Measurements from ENCODE around the gene HS6ST3. TPM values are rescaled to one million over a fixed set of nuclear protein-coding genes. Genes with fewer than 3 reads are reported as not detected.

The HS6ST3 gene
- total and polyA plus RNA-seq, 2 donors (not counting 1 experiment from before 2014, with no cell fraction given): not detected

- Histone ChIP-seq H3K27me3 (ENCODE audit: control insufficient read depth, insufficient read depth, low read length) (no peaks in the 10 kb centered on the region), H3K4me2 (ENCODE audit: extremely low read depth, insufficient read depth, low read length) (no peak overlapping the region), H3K4me3 (replicated peaks in 1 of 4; ENCODE audit: control extremely low read depth in 1 of 4, insufficient read depth in 1 of 4, low read depth in 3 of 4, low read length in 4 of 4) (no peak overlapping the region), H4K20me1 (ENCODE audit: control insufficient read depth, extremely low read depth, insufficient read depth, low read length) (no peaks in the 10 kb centered on the region), H3K36me3 (ENCODE audit: control insufficient read depth, insufficient read depth, low read length) (no peaks in the 10 kb centered on the region), H2AFZ (ENCODE audit: low read length) (no peak overlapping the region), H3K9ac (ENCODE audit: insufficient read depth, low read length) (no peak overlapping the region), H3K9me3 (ENCODE audit: control insufficient read depth, insufficient read depth, low read depth, low read length) (no peaks in the 10 kb centered on the region), H3K79me2 (ENCODE audit: control insufficient read depth, insufficient read depth, low read length) (no peaks in the 10 kb centered on the region), H3K4me1 (ENCODE audit: control insufficient read depth, extremely low read depth, insufficient read depth, low read length) (no peaks in the 10 kb centered on the region), H3K27ac (ENCODE audit: insufficient read depth, low read length) (no peak overlapping the region)
- DNase-seq (ENCODE audit: low read depth in 2 of 2): no peak
- TF ChIP-seq EZH2 (IDR thresholded peaks at IDR 0.05; ENCODE audit: low read length, missing control alignments) (no peak), CTCF (conservative IDR thresholded peaks at IDR 0.05 in 1 of 2, IDR thresholded peaks at IDR 0.05 in 1 of 2; ENCODE audit: low read depth in 1 of 2, low read length in 2 of 2) (no peak)
Observed at GRCh38 chr13:96804174-96804573, 714.3 kb downstream of the HS6ST3 start.

GRCh38 chr13:96806746-96807145 is 716.8 kb downstream of the HS6ST3 start:
- no peak for DNase-seq (ENCODE audit: low read depth in 2 of 2)
- no peak overlapping the region for H3K27ac ChIP-seq (ENCODE audit: insufficient read depth, low read length)
- TF ChIP-seq EZH2 (IDR thresholded peaks at IDR 0.05; ENCODE audit: low read length, missing control alignments) (no peak), CTCF (conservative IDR thresholded peaks at IDR 0.05 in 1 of 2, IDR thresholded peaks at IDR 0.05 in 1 of 2; ENCODE audit: low read depth in 1 of 2, low read length in 2 of 2) (no peak)
- no peak overlapping the region for H2AFZ ChIP-seq (ENCODE audit: low read length)
- no peaks in the 10 kb centered on the region for H4K20me1 ChIP-seq (ENCODE audit: control insufficient read depth, extremely low read depth, insufficient read depth, low read length)
- no peak overlapping the region for H3K4me3 ChIP-seq (replicated peaks in 1 of 4; ENCODE audit: control extremely low read depth in 1 of 4, insufficient read depth in 1 of 4, low read depth in 3 of 4, low read length in 4 of 4)
- no peaks in the 10 kb centered on the region for H3K9me3 ChIP-seq (ENCODE audit: control insufficient read depth, insufficient read depth, low read depth, low read length)
- H3K36me3 ChIP-seq (ENCODE audit: control insufficient read depth, insufficient read depth, low read length): no peaks in the 10 kb centered on the region
- no peaks in the 10 kb centered on the region for H3K79me2 ChIP-seq (ENCODE audit: control insufficient read depth, insufficient read depth, low read length)
- H3K4me1 ChIP-seq (ENCODE audit: control insufficient read depth, extremely low read depth, insufficient read depth, low read length): no peaks in the 10 kb centered on the region
- no peak overlapping the region for H3K9ac ChIP-seq (ENCODE audit: insufficient read depth, low read length)
- no peak overlapping the region for H3K4me2 ChIP-seq (ENCODE audit: extremely low read depth, insufficient read depth, low read length)
- H3K27me3 ChIP-seq (ENCODE audit: control insufficient read depth, insufficient read depth, low read length): no peaks in the 10 kb centered on the region

- H3K4me3 ChIP-seq (replicated peaks in 1 of 4; ENCODE audit: control extremely low read depth in 1 of 4, insufficient read depth in 1 of 4, low read depth in 3 of 4, low read length in 4 of 4): no peak overlapping the region
- no peaks in the 10 kb centered on the region for H3K9me3 ChIP-seq (ENCODE audit: control insufficient read depth, insufficient read depth, low read depth, low read length)
- no peak overlapping the region for H3K9ac ChIP-seq (ENCODE audit: insufficient read depth, low read length)
- TF ChIP-seq CTCF (conservative IDR thresholded peaks at IDR 0.05 in 1 of 2, IDR thresholded peaks at IDR 0.05 in 1 of 2; ENCODE audit: low read depth in 1 of 2, low read length in 2 of 2) (no peak), EZH2 (IDR thresholded peaks at IDR 0.05; ENCODE audit: low read length, missing control alignments) (no peak)
- H3K4me2 ChIP-seq (ENCODE audit: extremely low read depth, insufficient read depth, low read length): no peak overlapping the region
- no peak for DNase-seq (ENCODE audit: low read depth in 2 of 2)
- no peak overlapping the region for H2AFZ ChIP-seq (ENCODE audit: low read length)
- no peaks in the 10 kb centered on the region for H3K36me3 ChIP-seq (ENCODE audit: control insufficient read depth, insufficient read depth, low read length)
- no peak overlapping the region for H3K27ac ChIP-seq (ENCODE audit: insufficient read depth, low read length)
- H3K4me1 ChIP-seq (ENCODE audit: control insufficient read depth, extremely low read depth, insufficient read depth, low read length): no peaks in the 10 kb centered on the region
- H3K79me2 ChIP-seq (ENCODE audit: control insufficient read depth, insufficient read depth, low read length): no peaks in the 10 kb centered on the region
- H3K27me3 ChIP-seq (ENCODE audit: control insufficient read depth, insufficient read depth, low read length): no peaks in the 10 kb centered on the region
- no peaks in the 10 kb centered on the region for H4K20me1 ChIP-seq (ENCODE audit: control insufficient read depth, extremely low read depth, insufficient read depth, low read length)
Observed at GRCh38 chr13:96809366-96810096, 719.6 kb downstream of the HS6ST3 start.
